Measurements from ENCODE around the gene CPT2.

Gene CPT2

DNA sequence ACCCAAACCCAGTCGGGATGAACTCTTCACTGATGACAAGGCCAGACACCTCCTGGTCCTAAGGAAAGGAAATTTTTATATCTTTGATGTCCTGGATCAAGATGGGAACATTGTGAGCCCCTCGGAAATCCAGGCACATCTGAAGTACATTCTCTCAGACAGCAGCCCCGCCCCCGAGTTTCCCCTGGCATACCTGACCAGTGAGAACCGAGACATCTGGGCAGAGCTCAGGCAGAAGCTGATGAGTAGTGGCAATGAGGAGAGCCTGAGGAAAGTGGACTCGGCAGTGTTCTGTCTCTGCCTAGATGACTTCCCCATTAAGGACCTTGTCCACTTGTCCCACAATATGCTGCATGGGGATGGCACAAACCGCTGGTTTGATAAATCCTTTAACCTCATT is 13.7 kb downstream of the CPT2 start:
- in situ Hi-C loops (cut with MboI; ENCODE audit: low sequenced_read_pairs) = no loop called here

GRCh38 chr1:53210954-53211353 is 14.3 kb downstream of the CPT2 start:
- in situ Hi-C loops (cut with MboI; ENCODE audit: low sequenced_read_pairs) = no loop called here

DNA sequence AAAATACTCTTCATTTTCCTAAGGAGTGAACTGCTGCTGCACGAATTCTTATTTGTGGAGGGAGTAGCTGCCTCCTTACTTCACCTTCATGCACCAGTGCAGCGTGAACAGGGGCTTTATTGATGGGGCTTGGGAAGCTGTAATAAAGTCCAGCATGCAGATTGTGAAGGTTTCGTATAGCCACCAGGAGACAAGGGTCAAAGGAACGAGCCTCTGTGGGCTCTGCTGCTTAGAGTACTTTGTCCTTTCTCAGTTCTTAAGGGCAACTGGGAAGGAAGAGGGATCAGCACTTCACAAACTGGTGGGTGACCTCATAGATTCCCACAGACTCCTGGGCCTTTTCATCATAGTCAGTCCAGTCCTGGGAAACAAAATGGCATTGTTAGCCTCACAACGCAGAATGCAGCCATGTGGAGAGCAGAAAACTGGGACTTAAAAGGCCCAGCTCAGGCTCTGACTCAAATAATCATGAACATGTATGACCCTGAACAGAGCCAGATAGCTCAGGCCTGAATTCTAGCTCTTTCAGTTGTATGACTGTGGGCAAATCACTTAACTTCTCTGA is 17.8 kb downstream of the CPT2 start:
- in situ Hi-C loops (cut with MboI; ENCODE audit: low sequenced_read_pairs) = no loop called here

DNA sequence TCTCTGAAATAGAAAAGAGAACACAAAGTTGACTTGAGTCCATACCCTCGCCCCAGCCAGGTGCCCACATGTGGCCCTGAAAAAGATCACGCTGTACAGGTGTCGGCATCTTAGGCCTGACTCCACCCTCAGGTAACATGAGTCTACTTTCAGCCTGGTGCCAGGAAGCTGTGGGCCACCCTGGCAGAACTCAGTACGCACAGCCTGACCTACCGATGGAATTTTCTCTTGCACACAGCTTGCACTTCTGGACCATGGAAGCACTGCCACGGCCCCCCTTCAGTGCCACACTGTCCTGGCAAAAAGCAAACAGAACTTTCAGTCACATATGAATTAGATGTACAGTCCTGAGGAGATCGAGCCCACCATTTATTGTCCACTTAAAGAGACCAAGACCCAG is 21.6 kb downstream of the CPT2 start:
- in situ Hi-C loops (cut with MboI; ENCODE audit: low sequenced_read_pairs) = no loop called here

DNA sequence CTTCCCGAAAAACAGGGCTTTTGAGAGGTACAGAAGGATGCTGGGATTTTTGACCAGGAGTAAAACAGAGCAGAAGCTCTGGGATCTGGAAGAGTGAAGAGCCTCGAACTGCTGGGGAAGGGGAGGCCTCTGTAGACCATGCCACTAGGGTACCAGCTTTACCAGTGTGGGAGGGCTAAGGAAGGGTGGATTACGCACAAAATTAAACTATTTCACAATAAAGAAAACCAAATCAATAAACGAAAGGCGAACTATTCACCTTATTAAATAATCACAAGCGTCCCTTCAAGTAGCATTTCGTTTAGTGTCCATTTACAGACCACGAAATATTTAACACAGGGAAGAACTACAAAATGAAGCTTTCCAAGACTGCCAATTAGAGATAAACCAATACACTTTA is 23.1 kb downstream of the CPT2 start:
- in situ Hi-C loops (cut with MboI; ENCODE audit: low sequenced_read_pairs) = no loop called here

DNA sequence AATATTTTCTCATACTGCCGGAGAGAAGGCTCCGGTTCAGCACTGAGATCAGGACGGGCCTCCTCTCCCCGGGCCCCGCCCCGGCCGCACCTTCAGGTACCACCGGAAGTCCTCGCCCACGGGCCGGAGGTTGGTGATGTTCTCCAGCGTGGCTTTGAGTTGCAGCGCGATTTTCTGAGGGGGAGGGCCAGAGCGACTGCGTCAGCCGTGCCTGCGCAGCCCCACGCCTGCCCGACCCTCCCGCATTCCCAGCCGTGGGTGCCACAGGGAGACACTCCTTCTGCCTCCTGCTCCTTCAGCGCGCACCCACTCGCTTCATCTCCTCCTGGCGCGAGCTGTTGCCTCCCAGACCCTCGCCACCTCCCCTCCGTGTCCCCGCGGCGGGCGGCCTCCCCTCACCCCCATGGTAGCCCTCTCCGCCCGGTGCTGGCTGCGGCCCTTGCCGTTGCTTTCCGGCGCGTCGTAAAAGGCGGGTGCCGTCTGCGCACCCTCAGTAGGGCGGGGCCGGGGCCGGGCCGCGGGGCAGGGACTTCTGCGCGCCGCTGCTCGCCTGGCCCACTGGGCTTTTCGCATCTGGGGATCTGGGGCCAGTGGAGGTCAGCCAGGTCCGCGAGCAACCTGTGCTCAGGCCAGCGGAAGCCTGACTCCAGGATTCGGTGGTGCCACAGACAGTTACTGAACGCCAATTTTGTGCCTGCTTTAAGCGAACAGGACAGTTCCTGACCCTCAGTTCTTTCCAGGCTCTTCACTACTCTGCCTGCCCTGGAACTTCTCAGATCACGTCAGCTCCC is 23.7 kb downstream of the CPT2 start, which contains the start of gene CZIB:
Gene CZIB (minus strand): TSS at position 464 of the 791 bp plus-strand sequence. CDS start 59 bp downstream, at position 405.
- in situ Hi-C loops (cut with MboI; ENCODE audit: low sequenced_read_pairs) = no loop called here

GRCh38 chr1:53220962-53221286 is 24.3 kb downstream of the CPT2 start:
- in situ Hi-C loops (cut with MboI; ENCODE audit: low sequenced_read_pairs) = no loop called here

GRCh38 chr1:53237638-53238037 is 41.0 kb downstream of the CPT2 start:
- in situ Hi-C loops (cut with MboI; ENCODE audit: low sequenced_read_pairs) = no loop called here

- in situ Hi-C loops (cut with MboI; ENCODE audit: low sequenced_read_pairs) = no loop called here
Observed at GRCh38 chr1:53238197-53239155, 41.9 kb downstream of the CPT2 start, which contains the start of gene MAGOH. MAGOH (minus strand) TSS chr1:53238518; CDS start chr1:53238448, 70 bp downstream.

GRCh38 chr1:53241828-53242227 is 45.2 kb downstream of the CPT2 start:
- in situ Hi-C loops (cut with MboI; ENCODE audit: low sequenced_read_pairs) = no loop called here

DNA sequence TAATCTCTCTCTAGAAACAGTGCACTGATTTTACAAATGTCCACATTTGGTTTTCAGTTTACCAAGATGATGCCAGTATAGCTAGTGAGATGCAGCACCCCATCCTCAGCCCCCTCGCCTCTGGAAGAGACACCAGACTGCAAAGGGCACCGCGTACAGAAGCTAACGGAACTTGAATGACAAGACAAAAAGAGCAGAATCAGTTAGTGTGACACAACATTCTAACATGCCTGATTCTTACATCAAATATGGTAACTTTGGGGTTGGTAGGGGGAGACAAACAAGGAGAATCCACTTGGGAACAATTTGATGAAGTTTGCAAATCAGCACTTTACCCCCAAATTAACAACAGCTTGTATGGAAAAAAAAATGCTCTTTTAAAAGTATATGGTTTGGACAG is 45.8 kb downstream of the CPT2 start:
- in situ Hi-C loops (cut with MboI; ENCODE audit: low sequenced_read_pairs) = no loop called here

GRCh38 chr1:53244141-53244540 is 47.5 kb downstream of the CPT2 start:
- in situ Hi-C loops (cut with MboI; ENCODE audit: low sequenced_read_pairs) = no loop called here

DNA sequence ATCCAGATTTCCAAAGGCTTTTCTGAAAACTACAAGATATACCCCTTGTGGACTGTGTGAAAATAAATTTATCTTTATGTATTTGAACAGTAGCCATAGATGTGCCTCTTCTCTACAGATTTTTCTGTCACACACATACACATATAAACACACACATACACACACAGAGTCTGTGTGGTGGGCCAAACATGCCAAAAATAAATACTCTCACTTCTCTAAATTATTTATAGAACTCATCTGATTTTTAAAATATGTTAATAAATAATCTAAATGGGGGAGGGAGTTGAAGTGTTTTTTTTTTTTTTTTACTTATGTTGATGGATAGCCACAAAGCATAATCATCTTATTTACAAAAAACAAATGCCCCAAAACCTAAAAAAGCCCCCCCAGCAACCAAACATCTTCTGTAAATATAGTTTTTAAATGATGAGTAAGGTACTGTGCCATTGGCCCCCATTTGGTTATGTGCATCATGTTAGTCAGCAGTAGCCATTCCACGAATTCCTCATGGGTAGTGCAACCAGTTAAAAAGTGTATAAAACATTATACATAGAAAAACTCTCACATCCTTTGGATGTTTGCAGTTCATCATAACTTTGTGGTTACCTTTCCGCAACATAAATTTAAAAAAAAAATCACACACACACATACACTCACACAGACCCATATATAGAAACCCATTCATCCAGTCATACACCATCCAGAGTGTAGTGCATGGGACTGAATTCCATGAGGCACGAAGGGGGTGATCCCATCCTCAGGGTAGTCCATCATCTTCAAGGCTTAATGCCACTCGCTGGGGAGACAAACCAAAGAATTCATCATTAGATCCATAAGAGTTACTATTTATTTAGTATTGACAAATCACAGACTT is 49.9 kb downstream of the CPT2 start:
- in situ Hi-C loops (cut with MboI; ENCODE audit: low sequenced_read_pairs) = no loop called here

DNA sequence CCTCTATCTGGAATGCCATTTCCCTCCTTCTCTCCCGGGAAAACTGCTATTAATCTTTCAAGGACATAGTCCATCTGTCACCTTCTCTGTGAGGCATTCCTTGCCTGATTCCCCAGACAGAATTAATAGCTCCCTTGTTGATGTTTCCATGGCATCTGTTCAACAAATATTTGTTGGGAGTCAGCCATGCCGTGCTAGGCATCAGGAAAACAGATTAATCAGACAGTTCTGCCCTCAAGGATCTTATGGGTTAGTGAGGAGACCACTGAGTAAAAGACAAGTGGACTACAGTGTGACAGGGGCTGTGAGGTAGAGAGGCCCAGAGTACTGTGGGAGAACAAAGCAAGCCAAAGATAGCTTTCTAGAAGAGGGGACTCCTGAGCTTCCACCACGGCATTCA is 53.1 kb downstream of the CPT2 start:
- in situ Hi-C loops (cut with MboI; ENCODE audit: low sequenced_read_pairs) = no loop called here

DNA sequence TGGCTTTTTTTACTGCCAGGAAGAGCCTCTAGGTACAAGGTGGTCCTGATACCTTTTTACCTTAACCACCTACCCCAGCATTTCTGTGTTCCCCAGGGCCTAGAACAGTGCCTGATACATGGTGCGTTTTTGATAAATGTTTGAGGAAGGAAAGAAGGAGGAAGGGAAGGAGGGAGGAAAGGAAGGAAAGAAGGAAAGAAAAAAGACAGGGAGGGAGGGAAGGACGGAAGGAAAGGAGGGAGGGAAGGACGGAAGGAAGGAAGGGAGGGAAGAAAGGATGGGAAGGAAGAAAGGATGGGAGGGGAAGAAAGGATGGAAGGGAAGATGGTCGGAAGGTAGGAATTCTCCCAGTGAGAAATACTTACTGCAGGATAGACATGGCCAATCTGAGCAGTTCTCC is 53.7 kb downstream of the CPT2 start:
- in situ Hi-C loops (cut with MboI; ENCODE audit: low sequenced_read_pairs) = no loop called here

GRCh38 chr1:53254011-53254640 is 57.5 kb downstream of the CPT2 start:
- in situ Hi-C loops (cut with MboI; ENCODE audit: low sequenced_read_pairs) = no loop called here

GRCh38 chr1:53255031-53255430 is 58.4 kb downstream of the CPT2 start:
- in situ Hi-C loops (cut with MboI; ENCODE audit: low sequenced_read_pairs) = no loop called here

GRCh38 chr1:53256511-53257453 is 60.2 kb downstream of the CPT2 start:
- in situ Hi-C loops (cut with MboI; ENCODE audit: low sequenced_read_pairs) = no loop called here

- in situ Hi-C loops (cut with MboI; ENCODE audit: low sequenced_read_pairs) = no loop called here
Observed at GRCh38 chr1:53257454-53258081, 60.9 kb downstream of the CPT2 start.
